KMS-11 (cell line): ENCODE data around the gene ITGA7.

Source experiments
- H2AFZ ChIP-seq: fragments of 200-600 bp; sonication (generic); 2 replicates; pipeline ENCODE4 v1.6.1; 2016; ENCODE audit warnings: antibody characterized with exemption, mixed run types, low read depth
- H3K27ac ChIP-seq: fragments of 200-600 bp; sonication (generic); 2 replicates; pipeline ENCODE4 v1.6.1; 2016; ENCODE audit warnings: mild to moderate bottlenecking, mixed run types
- H3K27me3 ChIP-seq: fragments of 200-600 bp; sonication (generic); 2 replicates; pipeline ENCODE4 v1.6.1; 2017; ENCODE audit warnings: mild to moderate bottlenecking, low read depth, mixed run types, moderate library complexity; ENCODE audit not compliant: insufficient read depth
- H3K36me3 ChIP-seq: fragments of 200-600 bp; sonication (generic); 2 replicates; pipeline ENCODE4 v1.6.1; 2017; ENCODE audit warnings: mild to moderate bottlenecking, mixed run types; ENCODE audit not compliant: insufficient read depth
- H3K4me1 ChIP-seq: fragments of 200-600 bp; sonication (generic); 2 replicates; pipeline ENCODE4 v1.6.1; 2016; ENCODE audit warnings: mild to moderate bottlenecking, low read depth, mixed run types; ENCODE audit not compliant: poor library complexity, severe bottlenecking
- H3K4me2 ChIP-seq: fragments of 200-600 bp; sonication (generic); 2 replicates; pipeline ENCODE4 v1.7.0; 2016; ENCODE audit warnings: mild to moderate bottlenecking, mixed run types
- H3K4me3 ChIP-seq: fragments of 200-600 bp; sonication (generic); IDR thresholded peaks from 2 replicates; pipeline ENCODE4 v1.6.1; 2017; ENCODE audit warnings: low read depth, low read length, mixed read lengths; ENCODE audit not compliant: insufficient read depth
- H3K79me2 ChIP-seq: fragments of 200-600 bp; sonication (generic); 2 replicates; pipeline ENCODE4 v1.6.1; 2016; ENCODE audit warnings: low read depth, mixed run types; ENCODE audit not compliant: insufficient read depth
- H3K9ac ChIP-seq: fragments of 200-600 bp; sonication (generic); 2 replicates; pipeline ENCODE4 v1.6.1; 2016; ENCODE audit warnings: mild to moderate bottlenecking, mixed run types
- H4K20me1 ChIP-seq: fragments of 200-600 bp; sonication (generic); 2 replicates; pipeline ENCODE4 v1.6.1; 2016; ENCODE audit warnings: mild to moderate bottlenecking, mixed run types; ENCODE audit not compliant: insufficient read depth
- TF ChIP-seq, protein P1 (sequence below): fragments of 200-600 bp; sonication (generic); conservative IDR thresholded peaks from 2 replicates; pipeline ENCODE4 v1.6.1; 2017; ENCODE audit warnings: low read depth, mild to moderate bottlenecking, antibody characterized with exemption, low read length, moderate library complexity, mixed read lengths

ITGA7 gene

DNA sequence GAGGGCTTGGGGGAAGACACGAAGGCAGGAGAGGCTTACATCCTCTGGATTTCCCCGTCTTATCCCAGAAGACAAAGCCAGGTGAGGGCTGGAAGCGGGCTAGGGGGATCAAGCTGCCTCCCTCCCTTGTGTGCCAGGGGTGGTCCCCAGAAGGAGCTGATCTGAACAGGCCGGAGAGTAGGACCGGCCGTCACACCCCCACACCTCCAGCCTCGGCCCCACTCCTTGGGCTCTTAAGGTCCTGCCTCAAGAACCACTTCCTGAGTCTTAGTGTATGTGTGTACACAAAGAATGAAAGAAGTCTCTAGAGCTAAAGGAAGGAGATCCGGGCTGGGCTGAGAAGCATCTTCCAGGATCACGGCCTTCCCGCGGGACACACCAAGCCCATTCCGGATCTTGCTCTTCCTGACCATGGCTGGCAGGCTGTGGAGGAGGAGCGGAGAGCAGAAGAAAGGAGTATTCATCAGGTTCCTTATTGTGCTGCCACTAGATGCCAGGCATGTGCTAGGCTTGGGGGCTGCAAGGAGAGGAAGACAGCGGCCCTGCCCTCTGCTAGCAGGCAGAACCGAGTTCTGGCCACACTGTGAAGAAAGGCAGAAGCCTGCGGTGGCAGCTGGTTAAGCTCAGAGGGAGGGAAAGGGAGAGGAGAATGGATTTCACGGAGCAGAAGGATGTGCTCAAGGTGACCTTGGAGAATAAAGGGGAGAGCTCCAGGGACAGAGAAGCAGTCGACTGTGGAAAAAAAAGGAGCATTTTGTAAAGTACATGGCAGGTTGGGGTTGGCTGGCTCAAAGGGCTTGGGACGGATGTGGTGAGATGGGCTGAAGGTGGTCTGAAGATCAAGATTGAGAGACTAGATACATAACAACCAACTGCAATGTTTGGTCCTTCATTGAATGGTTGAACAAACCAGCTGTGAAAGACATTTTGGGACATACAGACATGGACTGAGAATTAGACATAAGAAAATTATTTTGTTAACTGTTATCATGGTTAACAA is 22.4 kb upstream of the ITGA7 start:
- H2AFZ ChIP-seq: peak overlapping the region; percentile 88
- peak overlapping the region; percentile 63; the same call in 1 of the 2 replicates for H3K27ac ChIP-seq
- H3K79me2 ChIP-seq: peaks cover 13% of the 10 kb centered on the region; the same call in 1 of the 2 replicates
- TF ChIP-seq, protein P1, sequence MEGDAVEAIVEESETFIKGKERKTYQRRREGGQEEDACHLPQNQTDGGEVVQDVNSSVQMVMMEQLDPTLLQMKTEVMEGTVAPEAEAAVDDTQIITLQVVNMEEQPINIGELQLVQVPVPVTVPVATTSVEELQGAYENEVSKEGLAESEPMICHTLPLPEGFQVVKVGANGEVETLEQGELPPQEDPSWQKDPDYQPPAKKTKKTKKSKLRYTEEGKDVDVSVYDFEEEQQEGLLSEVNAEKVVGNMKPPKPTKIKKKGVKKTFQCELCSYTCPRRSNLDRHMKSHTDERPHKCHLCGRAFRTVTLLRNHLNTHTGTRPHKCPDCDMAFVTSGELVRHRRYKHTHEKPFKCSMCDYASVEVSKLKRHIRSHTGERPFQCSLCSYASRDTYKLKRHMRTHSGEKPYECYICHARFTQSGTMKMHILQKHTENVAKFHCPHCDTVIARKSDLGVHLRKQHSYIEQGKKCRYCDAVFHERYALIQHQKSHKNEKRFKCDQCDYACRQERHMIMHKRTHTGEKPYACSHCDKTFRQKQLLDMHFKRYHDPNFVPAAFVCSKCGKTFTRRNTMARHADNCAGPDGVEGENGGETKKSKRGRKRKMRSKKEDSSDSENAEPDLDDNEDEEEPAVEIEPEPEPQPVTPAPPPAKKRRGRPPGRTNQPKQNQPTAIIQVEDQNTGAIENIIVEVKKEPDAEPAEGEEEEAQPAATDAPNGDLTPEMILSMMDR: no peak
- H3K4me1 ChIP-seq: peaks cover 20% of the 10 kb centered on the region
- H3K4me2 ChIP-seq: peak overlapping the region; percentile 87
- H3K36me3 ChIP-seq: no peaks in the 10 kb centered on the region; the same call in 1 of the 2 replicates
- H4K20me1 ChIP-seq: no peaks in the 10 kb centered on the region
- no peak overlapping the region for H3K4me3 ChIP-seq
- H3K9ac ChIP-seq: peak overlapping the region; percentile 80; the same call in 1 of the 2 replicates
- H3K27me3 ChIP-seq: no peaks in the 10 kb centered on the region

DNA sequence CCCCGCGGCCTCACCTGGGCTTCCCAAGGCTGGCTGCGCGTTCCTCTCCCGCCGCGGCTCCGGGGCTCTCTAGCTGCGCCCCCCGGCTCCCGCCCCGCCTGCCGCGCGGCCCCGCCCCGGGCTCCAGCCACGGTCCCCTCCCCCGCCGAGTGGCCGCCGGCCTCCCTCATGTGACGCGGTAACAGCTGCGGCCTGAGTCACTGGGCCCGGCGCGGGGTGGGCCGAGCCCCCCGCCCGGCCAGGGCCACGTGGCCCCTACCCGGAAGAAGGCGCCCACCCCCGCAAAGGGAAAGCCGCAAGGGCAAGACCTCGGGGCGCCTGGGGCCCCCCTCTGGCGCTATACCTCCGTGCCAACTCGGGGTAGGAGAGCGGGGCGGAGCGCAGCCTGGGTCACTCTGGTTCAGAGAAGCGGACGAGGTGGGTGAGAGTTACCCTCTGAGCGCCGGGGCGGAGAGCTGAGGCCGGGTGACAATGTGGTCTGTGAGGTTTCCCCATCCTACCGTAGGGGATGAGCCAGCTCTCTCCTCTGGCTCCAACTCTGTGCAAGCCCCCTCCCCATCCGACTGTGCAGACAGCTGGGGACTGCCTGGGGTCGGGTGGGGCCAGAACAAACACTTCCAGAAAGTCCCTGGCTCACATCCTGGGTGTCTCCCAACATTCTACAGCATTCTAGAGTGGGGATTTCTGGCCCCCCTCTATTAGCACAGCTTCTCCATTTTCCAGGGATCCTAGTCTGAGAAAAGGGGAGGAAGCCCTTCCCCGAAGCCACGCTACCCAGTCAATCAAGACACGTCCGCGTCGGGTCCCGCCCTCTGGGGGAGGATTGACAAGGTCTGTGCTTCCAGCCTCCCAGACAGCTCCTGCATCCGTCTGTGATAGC is 21.5 kb upstream of the ITGA7 start, which contains the start of gene CD63:
CD63 (minus strand) TSS at position 71 of the 880 bp plus-strand sequence. CDS start 668 bp downstream, outside the sequence.
- H3K4me3 ChIP-seq: peak within 1 kb of the TSS; percentile 69
- TF ChIP-seq, protein P1: no peak
- no peaks in the 10 kb centered on the region; the same call in 1 of the 2 replicates for H3K36me3 ChIP-seq
- H3K27me3 ChIP-seq: no peaks in the 10 kb centered on the region
- H3K9ac ChIP-seq: peak within 1 kb of the TSS; percentile 80
- H4K20me1 ChIP-seq: no peaks in the 10 kb centered on the region
- peak within 1 kb of the TSS; percentile 88 for H2AFZ ChIP-seq
- peak within 1 kb of the TSS; percentile 63 for H3K27ac ChIP-seq
- H3K4me1 ChIP-seq: peaks cover 20% of the 10 kb centered on the region
- peak within 1 kb of the TSS; percentile 87 for H3K4me2 ChIP-seq
- H3K79me2 ChIP-seq: peaks cover 13% of the 10 kb centered on the region; the same call in 1 of the 2 replicates

DNA sequence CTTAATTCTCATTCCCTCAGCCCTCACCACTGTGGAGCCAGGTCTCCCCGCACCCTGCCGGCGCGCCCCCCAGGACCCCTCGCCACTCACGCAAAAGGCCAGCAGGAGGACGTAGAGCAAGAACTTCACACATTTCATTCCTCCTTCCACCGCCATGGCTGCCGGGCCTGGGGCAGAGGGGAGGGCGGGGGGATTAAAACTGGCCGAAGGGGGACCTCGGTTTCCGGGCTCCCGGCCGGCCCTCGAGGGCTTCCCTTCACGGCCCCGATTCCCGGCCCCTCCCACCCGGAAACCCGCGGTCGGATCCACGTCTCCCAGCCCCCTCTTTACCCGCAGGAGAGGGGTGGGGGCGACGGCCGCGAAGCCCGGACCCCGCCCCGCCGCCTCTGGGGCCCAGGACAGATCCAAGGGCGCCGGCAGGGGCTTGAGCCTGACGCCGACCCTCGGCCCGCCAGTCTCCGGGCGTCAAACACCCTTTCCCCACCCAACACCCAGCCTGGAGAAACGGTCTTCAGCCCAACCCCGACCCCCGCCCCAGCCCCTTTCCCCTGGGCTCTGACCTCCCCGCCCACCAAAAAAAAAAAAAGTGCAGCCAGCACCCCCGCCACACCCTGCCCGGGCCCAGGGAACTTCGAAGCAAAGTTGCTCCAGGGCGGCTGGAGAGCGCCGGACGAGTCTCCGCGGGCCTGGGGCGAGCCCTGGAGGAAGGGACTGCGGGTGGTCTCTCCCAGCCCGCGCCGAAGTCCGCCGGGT is 20.7 kb upstream of the ITGA7 start:
- H3K27ac ChIP-seq: peak overlapping the region; percentile 63
- H2AFZ ChIP-seq: peak overlapping the region; percentile 88
- H3K79me2 ChIP-seq: peaks cover 13% of the 10 kb centered on the region; the same call in 1 of the 2 replicates
- H3K36me3 ChIP-seq: no peaks in the 10 kb centered on the region; the same call in 1 of the 2 replicates
- TF ChIP-seq, protein P1: no peak
- H3K4me1 ChIP-seq: peaks cover 20% of the 10 kb centered on the region
- no peaks in the 10 kb centered on the region for H3K27me3 ChIP-seq
- no peaks in the 10 kb centered on the region for H4K20me1 ChIP-seq
- peak overlapping the region; percentile 69 for H3K4me3 ChIP-seq
- peak overlapping the region; percentile 80 for H3K9ac ChIP-seq
- H3K4me2 ChIP-seq: peak overlapping the region; percentile 87
